GM18519 (cell line): ENCODE data around the gene QRICH2.
"Not testable (repeated sequence)": the region's sequence is repeated elsewhere in the genome, so short reads cannot be mapped to it uniquely, and the experiment has no call there.

Experiments used
- ATAC-seq: cut with Tn5 transposase; IDR thresholded peaks from one replicate; pipeline ENCODE4 v1.9.1; 2021; ENCODE audit warnings: mild to moderate bottlenecking, moderate library complexity; ENCODE audit not compliant: unreplicated experiment, low FRiP score

The QRICH2 gene

DNA sequence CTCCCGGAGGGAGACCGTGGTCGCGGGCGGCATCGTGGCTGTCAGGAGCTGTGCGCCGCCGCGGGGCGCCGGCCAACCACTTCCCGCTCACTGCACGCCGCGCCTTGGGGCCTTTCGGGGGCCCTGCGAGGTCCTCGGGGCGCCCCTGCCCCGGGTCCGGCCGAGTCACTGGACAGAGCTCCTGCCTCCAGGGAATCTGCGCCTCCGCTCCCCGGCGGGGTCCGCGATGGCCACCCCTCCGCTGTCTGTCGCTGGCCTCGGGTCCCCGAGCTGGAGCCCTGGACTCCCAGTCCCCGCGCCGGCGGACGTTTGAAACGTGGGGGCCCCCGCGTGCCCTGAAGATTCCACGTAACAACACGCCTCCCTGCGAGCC, at the start of gene QRICH2:
Gene QRICH2, minus strand, starts transcription at position 311 of the 373 bp plus-strand sequence. Its CDS starts 278 bp downstream, at position 33.
- no peak for ATAC-seq

GRCh38 chr17:76357597-76358158, 49.6 kb upstream of the QRICH2 start:
- ATAC-seq = no peak

DNA sequence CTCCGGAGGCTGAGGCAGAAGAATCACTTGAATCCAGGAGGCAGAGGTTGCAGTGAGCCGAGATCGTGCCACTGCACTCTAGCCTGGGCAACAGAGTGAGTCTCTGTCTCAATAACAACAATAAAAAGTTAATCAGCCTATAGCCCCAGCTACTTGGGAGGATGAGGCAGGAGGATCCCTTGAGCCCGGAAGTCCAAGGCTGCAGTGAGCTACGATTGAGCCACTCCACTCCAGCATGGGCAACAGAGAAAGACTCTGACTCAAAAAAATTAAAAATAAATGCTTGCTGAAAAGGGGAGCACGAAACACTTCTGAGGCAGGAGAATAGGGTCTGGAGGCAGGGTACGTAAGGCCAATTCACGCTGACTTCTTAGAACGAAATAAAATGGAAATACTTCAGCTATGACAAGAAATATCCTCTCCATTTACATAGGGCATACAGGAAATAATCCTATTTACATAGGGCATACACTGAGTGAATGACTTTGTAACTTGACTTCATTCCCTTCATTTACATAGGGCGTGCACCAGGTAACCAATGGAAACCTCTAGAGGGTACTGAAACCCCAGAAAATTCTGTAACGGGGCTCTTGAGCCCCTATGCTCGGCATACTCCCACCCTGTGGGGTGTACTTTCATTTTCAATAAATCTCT, 48.9 kb upstream of the QRICH2 start:
- no peak for ATAC-seq

- ATAC-seq = no peak
Measured at GRCh38 chr17:76354747-76355310, 46.8 kb upstream of the QRICH2 start.

- ATAC-seq = no peak
Measured at GRCh38 chr17:76354317-76354729, 46.2 kb upstream of the QRICH2 start.

- peak; percentile 60 for ATAC-seq
Measured at GRCh38 chr17:76353599-76354316, 45.7 kb upstream of the QRICH2 start, which contains the start of gene PRPSAP1. Gene PRPSAP1, minus strand, starts transcription at chr17:76353916. Its CDS starts 213 bp downstream, at chr17:76353703.

DNA sequence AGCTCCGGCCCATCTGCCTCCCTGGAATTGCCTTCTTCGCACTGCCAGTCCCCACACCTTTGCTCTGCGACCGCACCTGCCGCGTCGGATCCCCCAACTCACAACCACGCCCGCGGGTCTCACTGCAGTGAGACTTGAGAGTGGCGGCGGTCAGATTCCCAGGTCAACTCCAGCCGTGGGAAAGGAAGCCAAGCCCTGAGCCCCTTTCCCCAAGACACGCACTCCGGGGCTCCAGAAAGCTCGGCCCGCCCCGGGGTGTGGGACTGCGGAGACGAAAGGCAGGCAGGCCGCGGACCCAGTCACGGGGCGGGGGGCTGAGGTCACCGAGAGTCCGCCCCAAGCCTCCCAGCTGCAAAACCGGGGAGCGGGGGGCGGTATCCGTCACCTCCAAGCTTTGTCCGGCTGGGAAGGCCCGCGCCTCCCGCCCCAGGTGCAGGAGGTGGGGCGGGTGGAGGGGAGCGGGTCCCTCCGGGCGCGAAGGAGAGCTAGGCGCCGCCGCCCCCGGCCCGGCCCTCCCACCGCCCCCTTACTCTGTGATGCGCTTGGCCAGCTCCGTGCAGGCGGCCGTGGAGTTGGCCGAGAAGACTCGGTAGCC, 45.0 kb upstream of the QRICH2 start:
- ATAC-seq = peak; percentile 5

- no peak for ATAC-seq
Measured at GRCh38 chr17:76351526-76352071, 43.5 kb upstream of the QRICH2 start.

GRCh38 chr17:76350463-76350862, 42.4 kb upstream of the QRICH2 start:
- no peak for ATAC-seq

- not testable (repeated sequence) for ATAC-seq
Measured at GRCh38 chr17:76346936-76347335, 38.9 kb upstream of the QRICH2 start.

DNA sequence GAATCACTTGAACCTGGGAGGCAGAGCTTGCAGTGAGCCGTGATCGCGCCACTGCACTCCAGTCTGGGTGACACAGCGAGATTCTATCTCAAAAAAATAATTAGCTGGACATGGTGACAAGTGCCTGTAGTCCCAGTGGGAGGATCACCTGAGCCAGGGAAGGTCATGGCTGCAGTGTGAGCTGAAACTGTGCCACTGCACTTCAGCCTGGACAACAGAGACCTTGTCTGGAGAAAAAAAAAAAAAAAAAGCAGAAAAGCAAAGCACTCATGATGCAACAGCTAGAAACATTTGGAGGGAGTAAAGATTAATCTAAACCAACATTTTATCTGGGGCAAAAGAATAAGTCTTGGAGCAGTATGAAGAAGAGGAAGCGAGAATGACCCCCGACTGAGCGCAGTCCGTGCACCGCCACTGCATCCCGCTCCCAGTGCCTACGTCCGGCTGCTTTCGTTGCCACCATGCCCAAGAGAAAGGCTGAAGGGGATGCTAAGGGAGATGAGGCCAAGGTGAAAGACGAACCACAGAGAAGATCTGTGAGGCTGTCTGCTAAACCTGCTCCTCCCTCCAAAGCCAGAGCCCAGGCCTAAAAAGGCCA, 37.4 kb upstream of the QRICH2 start:
- ATAC-seq = no peak

GRCh38 chr17:76343106-76343505, 35.0 kb upstream of the QRICH2 start:
- ATAC-seq = no peak

- ATAC-seq = no peak
Measured at GRCh38 chr17:76341301-76341700, 33.2 kb upstream of the QRICH2 start.

DNA sequence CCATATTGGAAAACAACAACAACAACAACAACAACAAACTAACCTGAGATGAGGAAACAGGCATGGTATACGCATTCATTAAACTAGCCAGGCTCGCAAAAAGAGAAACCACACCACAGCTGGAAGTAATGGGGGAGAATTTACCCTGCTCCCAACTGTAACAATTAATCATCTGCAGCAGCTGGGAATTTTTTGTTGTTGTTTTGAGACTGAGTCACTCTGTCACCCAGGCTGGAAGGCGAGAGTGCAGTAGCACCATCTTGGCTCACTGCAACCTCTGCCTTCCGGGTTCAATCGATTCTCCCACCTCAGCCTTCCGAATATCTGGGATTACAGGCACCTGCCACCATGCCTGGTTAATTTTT, 29.3 kb upstream of the QRICH2 start:
- ATAC-seq = no peak

- no peak for ATAC-seq
Measured at GRCh38 chr17:76336756-76337412, 28.8 kb upstream of the QRICH2 start.

- ATAC-seq = no peak
Measured at GRCh38 chr17:76335716-76336381, 27.8 kb upstream of the QRICH2 start.

DNA sequence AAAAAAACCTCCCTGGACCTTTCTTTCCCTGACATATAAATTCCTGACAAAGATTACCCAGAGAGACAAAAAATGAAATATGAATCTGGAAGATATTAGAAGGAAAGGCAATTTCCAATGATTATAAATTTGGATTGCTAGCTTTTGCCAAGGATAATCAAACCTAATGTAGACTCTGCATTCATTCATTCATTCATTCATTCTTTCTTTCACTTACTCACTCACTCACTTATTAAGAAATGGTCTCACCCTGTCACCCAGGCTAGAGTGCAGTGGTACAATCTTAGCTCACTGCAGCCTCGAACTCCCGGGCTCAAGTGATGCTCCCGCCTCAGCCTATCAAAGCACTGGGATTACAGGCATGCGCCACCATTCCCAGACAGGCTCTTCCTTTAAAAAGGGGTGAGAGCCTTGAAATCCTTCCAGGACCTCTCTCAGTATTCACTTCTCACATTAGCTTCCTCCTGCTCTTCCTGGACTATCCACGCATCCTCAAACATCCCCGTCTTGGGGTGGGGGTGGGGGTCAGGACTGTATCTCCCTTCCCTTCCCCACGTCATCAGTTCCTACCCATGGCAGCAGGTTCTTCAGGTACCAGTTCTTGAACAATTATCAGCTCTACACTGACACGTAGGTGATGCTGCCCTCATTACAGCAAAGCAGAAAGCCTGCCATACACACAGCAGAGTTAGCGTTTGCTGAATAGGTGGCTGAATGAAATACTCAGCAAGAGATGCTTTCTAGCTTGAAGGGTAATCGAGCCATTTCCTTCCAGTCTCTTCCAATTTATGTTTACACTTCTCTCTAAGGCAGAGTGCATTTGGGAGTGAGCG, 25.8 kb upstream of the QRICH2 start:
- no peak for ATAC-seq

DNA sequence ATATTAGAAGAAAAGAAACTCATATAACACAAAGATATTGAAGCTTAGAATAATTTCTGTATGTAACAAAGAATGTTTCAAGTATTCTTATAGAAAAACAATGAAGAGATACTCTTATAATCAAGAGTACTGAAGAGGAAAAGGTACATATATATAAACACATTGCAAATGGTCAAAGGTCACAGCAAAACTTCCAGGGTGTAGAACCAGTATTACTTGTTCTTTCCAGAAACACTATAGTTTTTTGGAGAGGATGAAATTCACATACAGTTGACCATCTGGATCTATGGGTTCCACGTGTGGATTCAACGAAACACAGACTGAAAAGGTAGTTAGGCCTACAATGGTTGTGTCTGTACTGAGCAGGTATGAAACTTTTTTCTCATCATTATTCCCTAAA, 23.0 kb upstream of the QRICH2 start:
- ATAC-seq = no peak
